Neural progenitor cell (in vitro differentiated cells): Measurements from ENCODE around the gene LHFPL2. TPM values are rescaled to one million over a fixed set of nuclear protein-coding genes. Genes with fewer than 3 reads are reported as not detected.

ENCODE experiments used
- DNase-seq: peaks from one replicate; pipeline ENCODE4 v3.0.0-alpha.2; 2016; ENCODE audit warnings: low spot score
- H2AFZ ChIP-seq: fragments of 200-600 bp; sonication (generic); replicated peaks from 2 replicates; pipeline ENCODE4 v1.6.1; 2016; ENCODE audit warnings: antibody characterized with exemption
- H3F3A ChIP-seq: fragments of 200-600 bp; sonication (generic); 2 replicates; pipeline ENCODE4 v1.6.1; 2016; ENCODE audit warnings: antibody characterized with exemption, low read depth
- H3K27ac ChIP-seq: fragments of 200-600 bp; sonication (generic); 2 replicates; pipeline ENCODE4 v1.5.1; 2016; ENCODE audit warnings: mild to moderate bottlenecking
- H3K27me3 ChIP-seq: fragments of 200-600 bp; sonication (generic); 2 replicates; pipeline ENCODE4 v1.6.1; 2016; ENCODE audit warnings: mild to moderate bottlenecking, moderate library complexity
- H3K36me3 ChIP-seq: fragments of 200-600 bp; sonication (generic); 2 replicates; pipeline ENCODE4 v1.5.1; 2016
- H3K4me1 ChIP-seq: fragments of 200-600 bp; sonication (generic); 2 replicates; pipeline ENCODE4 v1.6.1; 2016; ENCODE audit warnings: mixed run types
- H3K4me2 ChIP-seq: fragments of 200-600 bp; sonication (generic); 2 replicates; pipeline ENCODE4 v1.6.1; 2016
- H3K4me3 ChIP-seq: fragments of 200-600 bp; sonication (generic); 2 replicates; pipeline ENCODE4 v1.5.1; 2016
- H3K79me2 ChIP-seq: fragments of 200-600 bp; sonication (generic); 2 replicates; pipeline ENCODE4 v1.6.1; 2016; ENCODE audit warnings: low read depth
- H3K9ac ChIP-seq: fragments of 200-600 bp; sonication (generic); 2 replicates; pipeline ENCODE4 v1.6.1; 2016
- H3K9me3 ChIP-seq: fragments of 200-600 bp; sonication (generic); 2 replicates; pipeline ENCODE4 v1.5.1; 2016; ENCODE audit warnings: low read depth
- H4K20me1 ChIP-seq: fragments of 200-600 bp; sonication (generic); 2 replicates; pipeline ENCODE4 v1.6.1; 2016; ENCODE audit warnings: low read depth
- H3K27ac Mint-ChIP-seq: 3 replicates; pipeline ENCODE4 v1.8.0; 2021; ENCODE audit warnings: mixed read lengths
- H3K27me3 Mint-ChIP-seq: 2 replicates; pipeline ENCODE4 v1.8.0; 2022; ENCODE audit warnings: low read depth, mild to moderate bottlenecking, inconsistent platforms, moderate library complexity, mixed read lengths; ENCODE audit not compliant: insufficient read depth
- H3K36me3 Mint-ChIP-seq: 3 replicates; pipeline ENCODE4 v1.8.0; 2021; ENCODE audit warnings: mixed read lengths
- H3K4me1 Mint-ChIP-seq: 3 replicates; pipeline ENCODE4 v1.8.0; 2021; ENCODE audit warnings: mixed read lengths
- H3K4me3 Mint-ChIP-seq: 3 replicates; pipeline ENCODE4 v1.8.0; 2021; ENCODE audit warnings: mild to moderate bottlenecking, moderate library complexity, mixed read lengths
- H3K9me3 Mint-ChIP-seq: 3 replicates; pipeline ENCODE4 v1.8.0; 2020; ENCODE audit warnings: mixed read lengths
- CTCF ChIP-seq: fragments of 200-600 bp; sonication (generic); IDR thresholded peaks from 2 replicates; pipeline ENCODE4 v1.5.1; 2017; ENCODE audit warnings: antibody characterized with exemption, mild to moderate bottlenecking
- EZH2 ChIP-seq: fragments of 200-600 bp; sonication (generic); IDR thresholded peaks from 2 replicates; pipeline ENCODE4 v1.6.1; 2017; ENCODE audit warnings: antibody characterized with exemption, mild to moderate bottlenecking, moderate library complexity
- EZH2phosphoT487 ChIP-seq: fragments of 200-600 bp; sonication (generic); IDR thresholded peaks from 2 replicates; pipeline ENCODE4 v1.6.1; 2017; ENCODE audit warnings: antibody characterized with exemption
- total RNA-seq: library from RNA; depleted of rRNA; stranded (reverse); fragments of >200 nt; gene quantifications from 2 replicates; pipeline ENCODE4 v1.2.3, GENCODE V29; 2015; ENCODE audit warnings: low replicate concordance

Gene LHFPL2
- total RNA-seq, 1 donor from 2014 or later: 21.1 TPM

DNA sequence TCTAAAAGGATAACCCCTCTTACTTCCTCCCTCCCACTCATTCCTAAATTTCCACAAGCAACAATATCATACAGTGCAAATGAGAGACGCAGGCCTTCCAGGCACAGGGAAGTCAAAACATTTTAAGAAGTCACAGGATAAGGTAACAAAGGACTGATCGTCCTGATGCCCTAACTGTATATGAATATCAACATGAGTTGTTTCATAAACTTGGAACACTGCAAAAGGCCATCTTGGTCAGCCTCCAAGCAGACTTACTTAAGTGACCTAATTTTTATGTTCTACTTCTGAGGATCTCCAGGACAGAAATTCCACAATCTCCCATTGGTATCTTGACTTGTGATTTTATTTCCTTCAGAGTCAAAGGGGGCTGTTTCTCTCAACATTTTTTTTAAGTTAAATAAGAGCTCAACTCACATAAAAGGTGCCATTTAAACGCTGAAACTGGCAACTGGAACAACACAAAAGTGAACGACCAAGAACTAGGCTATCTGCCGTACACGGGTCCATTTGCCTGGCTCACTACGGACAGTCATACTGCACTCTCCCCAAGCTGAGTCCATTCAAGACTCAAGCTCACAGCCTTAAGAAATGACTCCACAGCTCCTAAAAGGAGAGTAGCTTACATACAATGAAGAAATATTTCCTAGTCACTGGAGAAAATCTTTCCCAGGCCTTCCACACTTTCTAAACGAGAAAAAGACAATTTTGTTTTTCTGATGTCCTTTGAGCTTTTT lies 71.3 kb downstream of the LHFPL2 start:
- Histone ChIP-seq H3K9ac (no peak overlapping the region), H4K20me1 (no peaks in the 10 kb centered on the region), H3K36me3 (no peaks in the 10 kb centered on the region), H2AFZ (no peak overlapping the region), H3K4me2 (no peak overlapping the region), H3K27me3 (no peaks in the 10 kb centered on the region), H3K79me2 (no peaks in the 10 kb centered on the region), H3F3A (no peaks in the 10 kb centered on the region), H3K9me3 (no peaks in the 10 kb centered on the region), H3K4me3 (no peak overlapping the region), H3K4me1 (no peaks in the 10 kb centered on the region), H3K27ac (no peak overlapping the region)
- DNase-seq: no peak
- H3K4me3 Mint-ChIP-seq: no peak overlapping the region
- H3K27ac Mint-ChIP-seq: peak overlapping the region; percentile 3
- H3K36me3 Mint-ChIP-seq: peaks cover 5% of the 10 kb centered on the region
- TF ChIP-seq EZH2phosphoT487 (no peak), CTCF (no peak), EZH2 (no peak)
- H3K27me3 Mint-ChIP-seq: no peaks in the 10 kb centered on the region
- H3K4me1 Mint-ChIP-seq: peaks cover 22% of the 10 kb centered on the region
- H3K9me3 Mint-ChIP-seq: peaks cover 11% of the 10 kb centered on the region

DNA sequence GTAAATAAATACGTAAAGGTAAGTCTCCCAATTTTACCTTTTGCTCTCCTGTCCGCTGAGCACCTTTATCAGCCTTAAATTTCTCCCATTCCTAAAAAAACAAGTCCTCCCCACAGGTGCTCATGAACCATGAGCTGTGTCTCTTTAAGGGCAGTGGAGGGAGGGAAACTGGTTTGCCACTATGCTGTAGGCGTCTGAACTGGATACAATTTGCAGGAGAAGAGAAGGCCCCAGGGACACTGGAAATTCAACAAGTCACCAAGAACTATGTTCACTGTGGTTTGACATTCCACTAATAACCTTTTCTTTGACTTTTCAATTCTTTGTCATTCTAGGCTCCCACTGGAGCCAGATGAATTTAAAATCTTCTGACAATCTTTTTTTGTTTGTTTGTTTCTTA lies 72.2 kb downstream of the LHFPL2 start:
- peaks cover 7% of the 10 kb centered on the region for H3K9me3 Mint-ChIP-seq
- Histone ChIP-seq H3K4me3 (no peak overlapping the region), H3F3A (no peaks in the 10 kb centered on the region), H2AFZ (no peak overlapping the region), H3K9ac (no peak overlapping the region), H3K9me3 (no peaks in the 10 kb centered on the region), H3K79me2 (no peaks in the 10 kb centered on the region), H3K4me2 (no peak overlapping the region), H3K27ac (no peak overlapping the region), H4K20me1 (no peaks in the 10 kb centered on the region), H3K4me1 (no peaks in the 10 kb centered on the region), H3K36me3 (no peaks in the 10 kb centered on the region), H3K27me3 (no peaks in the 10 kb centered on the region)
- H3K27me3 Mint-ChIP-seq: no peaks in the 10 kb centered on the region
- no peak for DNase-seq
- H3K27ac Mint-ChIP-seq: no peak overlapping the region
- TF ChIP-seq CTCF (no peak), EZH2phosphoT487 (no peak), EZH2 (no peak)
- peaks cover 5% of the 10 kb centered on the region for H3K36me3 Mint-ChIP-seq
- H3K4me3 Mint-ChIP-seq: no peak overlapping the region
- H3K4me1 Mint-ChIP-seq: peaks cover 22% of the 10 kb centered on the region

DNA sequence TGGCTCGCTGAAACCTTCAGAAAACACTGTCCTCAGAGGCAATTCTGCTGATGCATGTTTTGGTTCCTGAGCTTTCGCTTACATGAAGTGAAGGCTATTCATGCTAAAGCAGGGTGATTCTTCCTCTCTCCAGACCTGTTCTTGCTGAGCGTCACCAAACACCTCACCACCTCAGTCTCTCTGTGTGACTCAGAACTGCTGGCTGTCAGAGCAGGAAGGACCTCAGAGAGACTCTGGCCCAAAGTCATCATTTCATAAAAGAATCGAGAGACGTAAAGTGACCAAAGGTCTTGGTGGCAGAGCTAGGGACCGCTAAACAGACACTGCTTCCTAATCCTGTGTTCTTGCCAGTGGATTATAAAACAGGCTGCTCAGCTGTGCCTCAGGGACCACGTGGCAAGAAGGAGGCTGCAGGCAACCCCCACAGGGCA lies 73.8 kb downstream of the LHFPL2 start:
- no peaks in the 10 kb centered on the region for H3K27me3 ChIP-seq
- no peak overlapping the region for H2AFZ ChIP-seq
- peaks cover 5% of the 10 kb centered on the region for H3K79me2 ChIP-seq
- no peaks in the 10 kb centered on the region for H3K36me3 ChIP-seq
- peaks cover 4% of the 10 kb centered on the region for H3K4me1 ChIP-seq
- no peaks in the 10 kb centered on the region for H3K9me3 ChIP-seq
- Mint-ChIP-seq H3K27me3 (no peaks in the 10 kb centered on the region), H3K4me3 (no peak overlapping the region), H3K4me1 (peaks cover 26% of the 10 kb centered on the region), H3K9me3 (no peaks in the 10 kb centered on the region), H3K36me3 (peaks cover 5% of the 10 kb centered on the region), H3K27ac (no peak overlapping the region)
- no peaks in the 10 kb centered on the region for H3F3A ChIP-seq
- DNase-seq: no peak
- H3K4me2 ChIP-seq: no peak overlapping the region
- TF ChIP-seq CTCF (no peak), EZH2 (no peak), EZH2phosphoT487 (no peak)
- H3K27ac ChIP-seq: no peak overlapping the region
- H4K20me1 ChIP-seq: peaks cover 14% of the 10 kb centered on the region
- H3K9ac ChIP-seq: no peak overlapping the region
- H3K4me3 ChIP-seq: no peak overlapping the region
